ENCODE measurements around the gene THAP7. TPM values are rescaled to one million over a fixed set of nuclear protein-coding genes. Genes with fewer than 3 reads are reported as not detected.
A peak's percentile ranks its signal among the peaks of the same experiment; 100 is the strongest.
"Not testable (repeated sequence)": the region's sequence is repeated elsewhere in the genome, so short reads cannot be mapped to it uniquely, and the experiment has no call there.

Gene THAP7
- total RNA-seq, 1 donor: 21.8 TPM

DNA sequence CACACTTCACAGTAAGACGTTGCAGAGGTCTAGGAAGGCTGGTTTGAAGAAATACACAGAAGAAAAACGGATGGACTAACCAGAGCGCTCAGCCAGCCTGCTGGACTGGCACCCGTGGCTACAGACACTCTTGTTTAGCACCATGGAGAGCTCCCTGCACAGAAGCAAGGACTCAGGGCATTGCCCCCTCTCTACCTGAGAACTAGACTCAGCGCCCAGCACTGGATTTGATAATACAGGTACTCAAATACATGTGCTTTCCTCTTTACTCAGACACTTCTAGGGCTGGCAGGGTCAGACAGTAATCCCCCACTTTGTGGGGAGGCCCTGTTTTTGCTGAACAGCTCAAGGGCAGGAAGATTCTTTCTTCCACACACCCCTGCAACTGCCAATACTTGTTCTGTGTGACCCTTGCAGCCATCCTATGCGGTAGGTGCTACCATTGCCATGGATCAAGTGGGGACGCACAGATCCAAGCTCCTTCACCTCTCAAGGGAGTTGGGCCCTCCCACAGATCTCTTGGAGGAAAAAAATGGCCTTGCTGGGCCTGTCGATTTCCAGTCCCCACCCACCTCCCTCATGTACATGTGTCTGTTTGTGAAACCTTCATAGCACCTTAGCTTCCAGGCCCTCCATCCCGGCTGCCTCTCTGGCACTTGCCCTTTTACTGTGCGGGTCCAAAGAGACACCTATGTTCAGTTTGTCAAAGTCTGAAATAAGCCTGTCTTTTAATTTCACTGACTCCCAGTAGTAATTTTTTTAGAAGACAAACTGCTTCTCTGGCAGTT, 7.9 kb upstream of the THAP7 start:
- no peak overlapping the region for H3K4me3 ChIP-seq (ENCODE audit: low read depth, low read length)
- DNase-seq (ENCODE audit: low read depth): peak; percentile 59
- TF ChIP-seq, protein P1, sequence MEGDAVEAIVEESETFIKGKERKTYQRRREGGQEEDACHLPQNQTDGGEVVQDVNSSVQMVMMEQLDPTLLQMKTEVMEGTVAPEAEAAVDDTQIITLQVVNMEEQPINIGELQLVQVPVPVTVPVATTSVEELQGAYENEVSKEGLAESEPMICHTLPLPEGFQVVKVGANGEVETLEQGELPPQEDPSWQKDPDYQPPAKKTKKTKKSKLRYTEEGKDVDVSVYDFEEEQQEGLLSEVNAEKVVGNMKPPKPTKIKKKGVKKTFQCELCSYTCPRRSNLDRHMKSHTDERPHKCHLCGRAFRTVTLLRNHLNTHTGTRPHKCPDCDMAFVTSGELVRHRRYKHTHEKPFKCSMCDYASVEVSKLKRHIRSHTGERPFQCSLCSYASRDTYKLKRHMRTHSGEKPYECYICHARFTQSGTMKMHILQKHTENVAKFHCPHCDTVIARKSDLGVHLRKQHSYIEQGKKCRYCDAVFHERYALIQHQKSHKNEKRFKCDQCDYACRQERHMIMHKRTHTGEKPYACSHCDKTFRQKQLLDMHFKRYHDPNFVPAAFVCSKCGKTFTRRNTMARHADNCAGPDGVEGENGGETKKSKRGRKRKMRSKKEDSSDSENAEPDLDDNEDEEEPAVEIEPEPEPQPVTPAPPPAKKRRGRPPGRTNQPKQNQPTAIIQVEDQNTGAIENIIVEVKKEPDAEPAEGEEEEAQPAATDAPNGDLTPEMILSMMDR (IDR thresholded peaks at IDR 0.05; ENCODE audit: insufficient read depth, low read length): no peak

- not testable (repeated sequence) for DNase-seq (ENCODE audit: low read depth); H3K4me3 ChIP-seq (ENCODE audit: low read depth, low read length)
Observed at GRCh38 chr22:21009208-21009607, 7.3 kb upstream of the THAP7 start.

DNA sequence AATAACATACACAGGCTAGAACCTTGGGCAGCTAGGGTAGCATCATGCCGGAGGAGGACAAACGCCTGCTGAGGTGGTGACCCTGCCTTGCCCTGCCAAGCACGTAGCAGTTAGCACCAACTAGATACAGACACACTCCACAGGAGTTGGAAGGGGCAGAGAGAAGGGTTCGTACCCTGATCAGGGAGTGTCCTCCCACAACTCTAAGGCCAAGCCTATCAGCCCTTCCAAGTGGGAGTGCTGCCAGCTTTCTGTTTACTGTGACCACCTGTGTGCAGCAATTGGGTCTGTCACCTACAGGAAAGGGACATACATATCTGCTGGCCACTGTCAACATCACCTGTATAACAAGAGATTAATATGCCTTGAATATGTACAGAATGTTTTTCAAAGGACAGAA, 1.9 kb upstream of the THAP7 start:
- DNase-seq (ENCODE audit: low read depth): no peak
- TF ChIP-seq, protein P1 (IDR thresholded peaks at IDR 0.05; ENCODE audit: insufficient read depth, low read length): no peak
- H3K4me3 ChIP-seq (ENCODE audit: low read depth, low read length): peak overlapping the region; percentile 9

DNA sequence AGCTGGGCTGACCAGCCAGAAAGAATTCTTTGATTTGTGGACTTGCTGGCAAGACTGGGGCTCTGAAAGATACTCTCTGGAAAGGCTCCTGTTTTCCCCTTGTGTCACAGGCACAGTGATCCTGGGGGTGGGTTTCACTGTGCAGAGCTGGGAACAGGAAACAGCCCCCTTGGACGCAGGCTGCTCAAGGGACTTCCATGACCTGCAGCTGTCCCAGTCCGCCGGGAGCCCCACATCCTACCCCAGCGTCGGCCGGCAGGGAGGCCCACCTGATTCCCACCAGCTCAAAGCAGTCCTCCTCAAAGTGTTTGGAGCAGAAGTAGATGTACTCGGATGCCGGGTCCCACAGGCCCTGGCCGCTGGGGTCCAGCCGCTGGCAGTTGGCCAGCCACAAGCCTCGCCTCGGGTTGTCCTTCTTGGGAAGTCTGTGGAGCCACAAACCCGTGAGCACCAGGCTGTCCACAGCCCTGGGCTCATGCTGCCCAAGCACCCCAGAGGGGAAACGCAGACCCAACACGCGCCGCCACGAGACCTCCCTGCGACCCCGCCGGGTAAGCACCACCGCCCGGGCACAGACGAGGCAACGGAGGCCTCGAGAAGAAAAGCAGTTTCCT, 824 bp downstream of the THAP7 start:
- peak overlapping the region; percentile 84 for H3K4me3 ChIP-seq (ENCODE audit: low read depth, low read length)
- TF ChIP-seq, protein P1 (IDR thresholded peaks at IDR 0.05; ENCODE audit: insufficient read depth, low read length): no peak
- DNase-seq (ENCODE audit: low read depth): peak; percentile 9

DNA sequence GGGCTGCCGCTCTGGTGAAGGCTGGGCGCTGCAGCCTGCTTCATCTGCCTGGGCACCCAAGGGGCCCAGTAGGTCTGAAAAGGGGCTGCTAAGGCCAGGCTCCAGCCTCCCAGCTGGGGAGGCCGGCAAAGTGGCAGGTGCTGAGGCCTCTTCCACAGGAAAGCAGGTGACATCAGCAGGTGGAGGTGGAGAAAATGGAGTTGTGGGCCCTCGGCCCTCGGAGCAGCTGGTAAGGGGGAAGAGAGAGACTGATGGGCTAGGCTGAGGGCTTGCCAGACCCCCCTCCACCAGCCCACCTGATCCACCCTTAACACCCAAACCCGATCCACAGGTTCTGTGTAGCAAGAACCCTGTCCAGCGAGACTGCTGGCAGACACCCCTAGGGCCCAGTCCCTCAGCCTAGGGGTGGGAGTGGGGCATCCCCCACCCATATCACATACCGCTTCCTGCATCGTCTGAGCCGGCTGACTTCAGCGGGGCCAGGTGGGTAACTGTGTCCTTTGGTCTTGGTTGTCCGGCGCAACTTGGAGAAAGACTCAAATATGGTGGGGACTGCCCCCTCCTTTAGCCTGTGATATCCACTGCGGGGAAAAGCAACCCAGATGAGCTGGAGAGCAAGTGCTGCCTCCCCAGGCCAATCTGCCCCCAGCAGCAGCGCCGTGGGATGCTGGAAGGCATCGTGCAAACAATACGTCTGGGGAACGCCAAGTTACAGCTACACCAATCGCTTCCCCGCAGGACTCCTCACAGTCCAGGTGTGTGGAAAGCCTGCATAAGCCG, 1.5 kb downstream of the THAP7 start:
- H3K4me3 ChIP-seq (ENCODE audit: low read depth, low read length): peak overlapping the region; percentile 84
- peak; percentile 21 for DNase-seq (ENCODE audit: low read depth)
- TF ChIP-seq, protein P1 (IDR thresholded peaks at IDR 0.05; ENCODE audit: insufficient read depth, low read length): no peak

- TF ChIP-seq, protein P1 (IDR thresholded peaks at IDR 0.05; ENCODE audit: insufficient read depth, low read length): no peak
- DNase-seq (ENCODE audit: low read depth): no peak
- no peak overlapping the region for H3K4me3 ChIP-seq (ENCODE audit: low read depth, low read length)
Observed at GRCh38 chr22:20999350-21000206, 2.3 kb downstream of the THAP7 start.

Measured in fibroblast of the aortic adventitia (primary cell).